Thyroid gland (tissue), 4 donors: ENCODE data around the gene MS4A6A.

ENCODE experiments used
- CTCF ChIP-seq, 6 experiments: fragments of 200-600 bp in 3 of 6; fragments of 450-650 bp in 3 of 6; sonication (generic) in 3 of 6; IDR thresholded peaks; one replicate each; pipeline ENCODE4 v1.5.1; 2016 to 2019; ENCODE audit warnings: antibody characterized with exemption in 6 of 6, mild to moderate bottlenecking in 2 of 6, inconsistent platforms in 1 of 6, moderate library complexity in 1 of 6
- POLR2A ChIP-seq, 2 donors: fragments of 450-650 bp; IDR thresholded peaks; one replicate each; pipeline ENCODE4 v1.6.1; 2017; ENCODE audit warnings: antibody characterized with exemption in 2 of 2, mild to moderate bottlenecking in 2 of 2, moderate library complexity in 1 of 2

GRCh38 chr11:60172011-60172410 lies 10.9 kb downstream of the MS4A6A start:
- TF ChIP-seq CTCF (IDR thresholded peaks at IDR 0.05) (no peak), POLR2A (IDR thresholded peaks at IDR 0.05) (no peak)
